HG02678 (cell line): ENCODE results near the gene OR5AC2.

Experiments used
- ATAC-seq: cut with Tn5 transposase; IDR thresholded peaks from one replicate; pipeline ENCODE4 v1.9.1; 2021; ENCODE audit warnings: mild to moderate bottlenecking, moderate library complexity; ENCODE audit not compliant: unreplicated experiment

Gene OR5AC2, protein sequence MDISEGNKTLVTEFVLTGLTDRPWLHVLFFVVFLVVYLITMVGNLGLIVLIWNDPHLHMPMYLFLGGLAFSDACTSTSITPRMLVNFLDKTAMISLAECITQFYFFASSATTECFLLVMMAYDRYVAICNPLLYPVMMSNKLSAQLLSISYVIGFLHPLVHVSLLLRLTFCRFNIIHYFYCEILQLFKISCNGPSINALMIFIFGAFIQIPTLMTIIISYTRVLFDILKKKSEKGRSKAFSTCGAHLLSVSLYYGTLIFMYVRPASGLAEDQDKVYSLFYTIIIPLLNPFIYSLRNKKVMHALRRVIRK

DNA sequence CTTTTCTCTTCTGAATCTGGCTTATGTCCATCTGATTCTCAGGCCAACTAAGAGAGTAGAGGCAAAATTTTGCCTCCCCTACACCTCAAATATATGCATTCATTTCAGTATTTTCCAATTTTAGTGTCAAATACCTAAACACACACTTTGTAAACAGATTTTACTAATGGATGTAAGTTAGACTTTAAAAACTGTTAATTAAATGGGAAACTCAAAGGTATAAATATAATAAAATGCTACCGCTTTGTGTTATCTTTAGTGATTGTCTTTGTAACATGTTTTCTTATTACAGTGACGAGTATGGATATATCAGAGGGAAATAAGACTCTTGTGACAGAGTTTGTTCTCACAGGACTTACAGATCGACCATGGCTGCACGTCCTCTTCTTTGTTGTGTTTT lies at the start of gene OR5AC2:
Gene OR5AC2 (plus strand): TSS at position 301 of the 400 bp plus-strand sequence. CDS start 0 bp downstream, at position 301.
- no peak for ATAC-seq

DNA sequence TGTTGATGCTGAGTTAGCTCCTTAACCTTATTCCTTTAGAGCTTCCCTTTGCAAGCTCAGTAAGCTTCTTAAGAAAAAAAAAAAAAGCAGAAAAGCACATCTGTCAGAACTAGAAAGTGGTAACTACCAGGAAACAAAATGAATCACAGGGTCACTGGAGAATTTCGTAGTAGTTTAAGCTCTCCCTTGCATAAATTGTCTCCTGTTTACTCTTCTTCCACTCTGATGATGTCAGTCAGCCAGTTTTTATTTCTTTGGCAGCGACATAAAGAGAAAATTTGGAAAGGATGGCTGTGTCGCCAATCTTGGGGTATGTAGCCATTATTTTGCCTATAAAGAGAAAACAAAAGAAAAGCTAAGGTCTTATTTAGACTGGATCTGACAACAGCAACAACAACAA lies 48.7 kb upstream of the OR5AC2 start:
- ATAC-seq, result no peak

DNA sequence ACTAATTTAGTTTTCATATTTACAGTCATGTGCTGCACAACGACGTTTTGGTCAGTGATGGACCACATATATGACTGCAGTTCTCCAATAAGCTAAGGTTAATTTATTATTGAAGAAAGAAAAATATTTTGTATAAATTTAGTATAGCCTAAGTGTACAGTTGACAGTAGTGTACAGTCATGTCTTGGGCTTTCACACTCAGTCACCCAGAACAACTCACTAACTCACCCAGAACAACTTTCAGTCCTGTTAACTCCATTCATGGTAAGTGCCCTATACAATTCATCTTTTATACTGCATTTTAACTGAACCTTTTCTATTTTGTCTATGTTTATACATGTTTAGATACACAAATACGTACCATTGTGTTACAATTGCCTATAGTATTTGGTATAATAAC lies 48.1 kb upstream of the OR5AC2 start:
- ATAC-seq, result peak; percentile 8

DNA sequence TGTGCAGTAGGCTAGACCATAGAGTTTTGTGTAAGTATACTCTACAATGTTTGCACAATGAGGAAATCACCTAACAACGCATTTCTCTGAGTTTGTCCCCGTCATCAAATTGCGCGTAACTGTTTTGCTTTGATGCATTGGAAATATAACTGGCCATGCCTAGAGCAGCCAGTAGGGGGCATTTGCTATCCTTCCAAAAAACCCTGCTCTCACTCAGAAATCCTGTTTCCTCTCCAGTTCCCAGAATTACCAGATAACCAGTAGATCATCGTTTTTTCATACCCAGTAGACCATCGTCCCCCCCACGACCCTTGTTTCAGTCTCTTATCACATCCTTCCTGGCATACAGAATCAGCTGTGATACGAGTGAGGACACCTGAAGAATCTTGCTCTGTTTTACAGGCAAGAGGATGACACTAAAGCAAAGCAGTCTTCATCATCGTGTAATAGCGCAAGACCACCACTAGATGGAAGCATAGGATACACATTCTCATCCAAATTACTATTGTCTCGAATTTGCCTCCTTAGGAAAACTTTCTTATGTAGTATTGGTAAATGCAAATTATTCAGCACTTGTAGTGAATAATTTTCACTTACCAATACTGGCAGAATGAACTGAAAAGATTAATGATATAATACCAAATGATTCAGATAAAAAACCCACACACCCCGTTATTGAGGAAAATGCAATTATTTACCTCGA lies 47.5 kb upstream of the OR5AC2 start:
- ATAC-seq, result peak; percentile 97

DNA sequence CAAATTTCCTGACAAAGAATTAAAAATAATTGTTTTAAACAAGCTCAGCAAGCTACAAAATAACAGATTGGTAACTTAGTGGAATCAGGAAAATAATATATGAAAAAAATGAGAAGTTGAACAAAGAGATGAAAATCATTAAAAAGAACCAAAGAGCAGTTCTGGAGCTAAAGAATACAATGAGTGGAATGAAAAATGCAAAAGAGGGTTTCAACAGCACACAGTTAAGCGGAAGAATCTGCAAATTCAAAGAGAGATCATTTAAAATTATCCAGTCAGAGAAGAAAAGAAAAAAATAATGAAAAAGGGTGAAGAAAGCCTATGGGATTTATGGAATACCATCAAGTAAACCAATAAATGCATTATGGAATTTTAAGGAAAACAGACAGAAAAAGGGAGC lies 45.6 kb upstream of the OR5AC2 start:
- no peak for ATAC-seq

DNA sequence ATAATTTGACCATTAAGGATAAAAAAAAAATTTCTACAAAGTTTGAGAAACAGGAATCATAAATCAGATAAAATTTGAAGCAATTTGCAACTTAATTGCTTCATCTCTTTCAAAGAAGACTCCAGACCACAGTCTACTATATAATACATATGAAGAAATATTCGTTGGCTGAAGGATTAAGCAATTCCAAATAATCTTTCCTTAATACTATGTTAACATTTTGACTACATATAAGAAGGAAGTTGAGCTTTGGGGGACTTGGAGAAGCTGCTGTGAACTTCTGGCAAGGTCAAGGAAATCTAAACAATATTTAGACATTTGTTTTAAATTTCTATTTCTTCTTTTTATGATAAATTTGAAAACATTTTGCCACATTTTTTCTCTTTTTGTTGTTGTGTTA lies 38.4 kb upstream of the OR5AC2 start:
- ATAC-seq, result no peak

DNA sequence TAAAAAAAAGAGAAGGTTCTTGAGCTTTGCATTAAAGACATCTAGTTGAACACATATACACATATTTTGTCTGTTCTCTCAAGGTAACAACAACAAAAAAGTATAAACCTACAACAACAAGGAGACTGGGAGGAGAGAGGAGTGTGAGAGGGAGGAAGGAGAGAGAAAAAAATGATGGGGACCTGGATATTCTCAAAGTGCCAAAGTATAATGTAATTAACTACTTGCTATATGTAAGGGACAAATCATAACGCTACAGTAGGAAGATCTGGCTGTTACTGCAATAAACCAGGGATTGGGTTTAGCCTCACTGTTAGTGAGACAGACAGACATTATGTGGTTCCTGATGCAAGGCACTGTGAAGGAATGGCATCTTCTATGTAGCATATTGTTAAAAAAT lies 37.7 kb upstream of the OR5AC2 start:
- ATAC-seq, result no peak

DNA sequence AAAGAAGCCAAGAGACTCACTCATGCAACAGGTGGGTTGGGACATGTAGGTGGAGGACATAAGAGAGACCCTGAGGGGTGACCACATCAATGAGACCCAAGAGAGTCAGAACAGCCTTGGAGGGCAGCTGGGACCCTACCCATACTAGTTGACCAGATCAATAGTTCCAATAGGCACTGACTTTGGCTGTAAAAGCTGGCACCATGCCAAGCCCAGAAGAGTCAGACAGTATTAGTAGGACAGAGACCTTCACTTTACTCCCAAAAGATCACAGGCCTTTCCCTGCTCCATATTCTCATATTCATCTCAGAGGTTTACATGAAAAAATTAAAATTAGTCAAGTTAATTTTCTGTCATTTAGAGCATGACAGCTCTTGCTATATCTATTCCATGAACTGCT lies 30.9 kb upstream of the OR5AC2 start:
- ATAC-seq, result no peak

DNA sequence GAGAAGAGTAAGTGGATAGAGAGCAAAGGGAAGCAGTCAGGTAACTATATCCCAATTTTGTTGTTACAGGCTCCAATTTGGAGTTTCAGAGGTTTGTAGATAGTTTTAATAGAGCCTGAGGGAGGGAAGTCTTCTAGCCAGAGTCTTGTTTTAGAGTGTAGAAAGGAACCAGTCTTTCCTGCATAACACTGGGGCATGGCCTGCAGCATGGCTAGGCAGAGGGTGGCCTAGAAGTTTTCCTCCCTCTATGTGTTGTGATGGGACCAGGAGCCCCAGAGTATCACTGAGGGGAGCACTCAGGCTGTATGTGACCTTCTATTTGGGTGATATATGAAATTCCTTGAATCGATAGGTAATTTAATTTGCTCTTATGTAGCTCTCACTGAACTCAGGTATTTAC lies 29.3 kb upstream of the OR5AC2 start:
- no peak for ATAC-seq

DNA sequence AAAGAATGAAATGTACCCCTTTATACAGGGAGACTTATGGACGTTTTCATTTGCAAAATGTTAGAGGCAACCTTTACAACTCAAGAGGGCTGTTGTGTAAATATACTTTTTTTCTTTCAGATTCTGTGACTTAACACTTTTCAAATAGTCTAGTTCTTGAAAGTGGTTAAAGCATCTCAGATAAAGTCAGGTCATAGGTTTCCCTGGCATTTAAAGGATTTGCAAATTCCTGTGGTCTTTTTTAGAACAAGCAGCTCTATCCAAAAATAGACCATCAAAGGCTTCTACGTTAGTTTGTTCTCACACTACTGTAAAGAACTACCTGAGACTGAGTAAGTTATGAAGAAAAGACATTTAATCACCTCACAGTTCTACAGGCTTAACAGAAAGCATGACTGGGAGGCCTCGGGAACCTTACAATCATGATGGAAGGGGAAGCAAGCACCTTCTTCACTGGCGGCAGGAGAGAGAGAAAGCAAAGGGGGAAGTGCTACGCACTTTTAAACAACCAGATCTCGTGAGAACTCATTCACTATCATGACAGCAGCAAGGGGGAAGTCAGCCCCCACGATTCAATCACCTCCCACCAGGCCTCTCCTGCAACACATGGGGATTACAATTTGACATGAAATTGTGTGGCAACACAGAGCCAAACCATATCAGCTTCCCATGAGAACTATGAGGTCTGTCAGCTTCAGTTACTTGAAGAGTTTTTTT lies 28.6 kb upstream of the OR5AC2 start:
- no peak for ATAC-seq

DNA sequence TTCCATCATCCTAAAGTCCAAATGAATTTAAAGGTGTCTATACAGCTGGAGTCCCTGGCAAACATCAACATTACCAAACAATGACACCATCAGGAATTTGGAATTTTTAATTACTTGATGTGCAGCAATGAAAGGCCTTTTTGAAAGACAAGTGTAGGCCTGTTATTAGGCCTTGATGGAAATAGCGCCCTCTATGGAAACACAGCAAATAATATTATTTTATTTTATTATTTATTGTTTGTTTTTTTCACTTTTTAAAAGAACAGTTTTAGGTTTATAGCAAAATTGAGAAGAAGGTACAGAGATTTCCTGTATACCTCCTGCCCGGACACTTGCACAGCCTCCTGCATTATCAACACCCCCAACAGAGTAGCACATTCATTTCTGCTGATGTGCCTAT lies 18.1 kb upstream of the OR5AC2 start:
- no peak for ATAC-seq

DNA sequence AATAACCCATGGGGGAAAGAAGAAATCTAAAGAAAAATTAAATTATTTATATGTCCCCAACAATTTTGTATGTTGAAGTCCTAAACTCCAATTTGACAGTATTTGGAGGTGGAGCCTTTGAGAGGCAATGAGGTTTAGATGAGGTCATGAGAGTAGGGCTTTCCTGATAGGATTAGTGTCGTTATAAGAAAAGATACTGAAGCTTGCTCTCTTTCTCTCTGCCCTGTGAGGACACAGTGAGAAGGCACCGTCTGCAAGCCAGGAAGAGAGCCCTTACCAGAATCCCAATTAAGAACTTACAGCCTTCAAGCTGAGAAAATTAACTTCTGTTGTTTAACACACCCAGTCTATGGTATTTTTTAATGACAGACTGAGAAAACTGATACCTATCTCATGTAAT lies 16.1 kb upstream of the OR5AC2 start:
- ATAC-seq, result no peak

DNA sequence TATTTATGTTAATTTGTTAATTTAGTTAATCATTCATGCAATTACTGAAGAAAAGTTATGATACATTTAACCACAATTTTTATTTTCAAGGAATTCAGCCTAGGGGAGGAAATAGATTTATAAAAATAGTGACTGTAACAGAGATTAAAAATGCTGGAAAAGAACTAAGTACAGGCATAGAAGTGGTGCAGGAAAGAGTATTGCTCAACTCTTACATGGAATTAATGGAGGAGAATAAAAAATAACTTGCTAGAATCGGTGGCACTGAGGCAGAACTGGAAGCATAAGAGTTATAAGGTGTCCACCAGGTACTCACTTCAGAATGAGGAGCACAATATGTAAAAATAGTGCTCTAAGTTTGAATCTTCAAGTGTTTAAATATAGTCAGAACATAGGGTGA lies 13.5 kb upstream of the OR5AC2 start:
- ATAC-seq, result no peak

DNA sequence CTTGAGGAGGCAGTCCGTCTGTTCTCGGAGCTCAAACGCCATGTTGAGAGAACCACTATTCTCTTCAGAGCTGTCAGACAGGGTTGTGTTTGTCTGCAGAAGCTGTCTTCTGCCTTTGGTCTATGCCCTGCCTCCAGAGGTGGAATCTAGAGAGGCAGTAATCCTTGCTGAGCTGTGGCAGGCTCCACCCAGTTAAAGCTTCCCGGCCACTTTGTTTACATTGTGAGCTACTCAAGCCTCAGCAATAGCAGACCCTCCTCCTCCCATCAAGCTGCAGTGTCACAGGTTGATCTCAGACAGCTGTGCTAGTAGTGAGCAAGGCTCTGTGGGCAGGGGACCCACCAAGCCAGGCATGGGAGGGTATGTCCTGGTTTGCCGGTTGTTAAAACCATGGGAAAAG lies 8.9 kb downstream of the OR5AC2 start:
- ATAC-seq, result no peak

DNA sequence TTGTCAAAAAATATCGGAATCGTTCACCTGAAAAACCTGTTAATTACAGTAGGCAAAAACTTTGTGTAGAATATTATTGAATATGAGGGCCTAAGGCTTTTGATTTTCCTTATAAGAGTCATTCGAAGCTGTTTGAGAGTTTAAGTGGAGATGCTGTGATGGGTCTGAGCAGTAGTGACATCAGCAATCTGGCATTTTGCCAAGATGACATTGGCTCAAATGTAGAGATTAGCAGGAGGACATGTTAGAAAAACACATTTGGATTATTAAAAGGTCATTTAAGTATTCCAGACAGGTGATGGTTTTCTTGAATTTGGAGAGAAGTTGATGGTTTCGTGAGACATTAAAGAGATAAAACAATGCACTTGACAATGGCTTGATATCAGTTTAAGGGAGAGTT lies 12.9 kb downstream of the OR5AC2 start:
- ATAC-seq, result no peak

DNA sequence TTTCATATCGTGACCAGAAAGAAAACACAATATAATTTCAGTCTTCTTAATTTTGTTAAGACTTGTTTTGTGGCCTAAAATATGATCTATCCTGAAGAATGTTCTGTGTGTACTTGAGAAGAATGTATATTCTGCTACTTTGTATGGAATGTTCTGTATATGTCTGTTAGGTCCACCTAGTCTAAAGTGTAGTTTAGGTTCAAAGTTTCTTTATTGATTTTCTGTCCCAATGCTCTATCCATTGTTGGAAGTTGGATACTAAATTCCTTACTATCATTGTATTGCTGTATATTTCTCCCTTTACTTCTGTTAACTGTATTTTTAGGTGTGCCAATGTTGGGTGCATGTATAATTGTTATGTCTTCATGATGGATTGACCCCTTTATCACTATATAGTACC lies 21.2 kb downstream of the OR5AC2 start:
- ATAC-seq, result no peak

DNA sequence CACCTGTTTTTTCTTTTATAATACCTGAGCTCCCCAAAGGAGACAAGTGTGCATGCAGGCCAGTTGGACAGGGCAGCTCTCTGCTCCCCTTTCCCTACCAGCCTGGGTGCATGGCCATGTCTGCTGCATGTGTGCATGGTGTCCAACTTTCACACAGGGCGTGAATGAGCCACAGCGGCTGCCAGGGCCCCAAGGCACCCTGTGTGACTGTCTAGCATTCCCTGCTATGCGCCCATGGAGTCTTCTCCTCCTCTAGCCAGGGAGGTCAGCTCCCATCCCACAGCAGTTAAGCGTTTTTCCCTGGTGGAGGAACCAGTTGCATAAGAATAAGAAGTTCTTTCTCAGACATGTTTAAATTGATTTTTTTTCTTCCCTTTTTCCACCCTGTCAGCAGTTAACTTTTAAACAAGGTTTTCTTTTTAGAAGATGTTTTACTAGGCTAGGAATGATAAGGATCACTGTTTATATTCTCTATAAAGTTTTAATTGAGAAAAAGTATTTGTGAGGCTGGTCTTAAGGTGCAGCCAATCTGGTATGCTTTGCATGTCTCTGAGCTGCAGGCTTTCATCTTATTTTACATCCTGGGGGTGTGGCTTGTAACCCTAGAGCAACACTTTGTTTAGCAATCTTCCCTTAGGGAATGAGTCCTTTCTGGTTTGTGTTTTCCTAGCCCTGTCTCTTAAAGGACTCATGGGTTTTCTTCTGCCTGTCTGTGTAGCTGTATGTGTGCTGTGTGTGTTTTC lies 23.0 kb downstream of the OR5AC2 start:
- no peak for ATAC-seq

DNA sequence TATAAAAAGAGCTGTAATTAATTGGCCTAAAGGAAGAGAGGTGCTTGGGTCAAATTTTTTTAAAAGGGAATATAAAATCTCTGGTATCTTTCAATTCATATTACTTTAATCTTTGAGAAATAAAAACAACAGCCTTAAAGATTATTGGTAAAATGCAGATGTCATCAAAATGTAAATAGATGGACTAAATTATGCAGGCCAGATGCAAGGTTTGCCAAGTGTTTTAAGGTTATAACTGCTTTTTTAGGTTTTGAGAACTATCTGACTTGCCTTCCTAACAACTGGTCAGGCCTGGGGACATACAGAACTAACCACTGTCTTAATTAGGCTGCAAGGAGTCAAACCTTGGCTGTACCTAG lies 23.6 kb downstream of the OR5AC2 start:
- no peak for ATAC-seq

DNA sequence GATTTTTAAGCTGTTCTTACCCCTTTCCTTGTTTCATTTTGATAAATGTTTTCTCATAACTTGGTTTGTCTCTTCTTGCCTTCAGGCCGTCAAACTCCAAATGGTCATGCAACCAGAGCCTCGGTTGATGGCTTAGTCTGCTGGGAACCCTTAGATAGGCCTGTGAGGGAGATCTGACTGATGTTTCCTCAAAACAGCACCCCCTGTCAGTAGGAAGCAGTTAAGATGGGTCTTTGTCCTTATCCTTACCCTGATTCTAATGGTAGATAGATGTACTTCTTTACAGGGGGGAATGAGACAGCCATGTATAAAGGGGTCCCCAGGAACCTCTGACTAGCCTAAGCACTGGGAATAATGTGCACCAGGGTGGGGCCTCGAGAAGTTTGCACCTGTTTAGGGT lies 27.3 kb downstream of the OR5AC2 start:
- ATAC-seq, result no peak

DNA sequence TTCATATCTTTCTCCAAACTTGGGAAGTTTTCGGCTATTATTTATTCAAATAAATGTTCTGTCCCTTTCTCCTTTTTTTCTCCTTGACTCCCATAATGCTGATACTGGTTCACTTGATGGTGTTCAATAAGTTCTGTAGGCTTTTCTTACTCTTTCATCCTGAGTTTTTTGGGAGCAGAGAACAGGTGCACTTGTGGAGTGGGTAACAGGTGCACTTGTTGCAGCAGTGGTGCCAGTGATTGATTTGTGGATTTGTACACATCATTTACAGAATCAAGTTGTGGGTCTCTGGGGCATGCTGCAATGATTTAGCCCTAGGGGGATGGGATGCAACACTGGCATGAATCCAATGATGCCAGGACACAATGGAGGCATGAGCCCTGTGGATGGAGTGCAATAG lies 28.7 kb downstream of the OR5AC2 start:
- no peak for ATAC-seq

DNA sequence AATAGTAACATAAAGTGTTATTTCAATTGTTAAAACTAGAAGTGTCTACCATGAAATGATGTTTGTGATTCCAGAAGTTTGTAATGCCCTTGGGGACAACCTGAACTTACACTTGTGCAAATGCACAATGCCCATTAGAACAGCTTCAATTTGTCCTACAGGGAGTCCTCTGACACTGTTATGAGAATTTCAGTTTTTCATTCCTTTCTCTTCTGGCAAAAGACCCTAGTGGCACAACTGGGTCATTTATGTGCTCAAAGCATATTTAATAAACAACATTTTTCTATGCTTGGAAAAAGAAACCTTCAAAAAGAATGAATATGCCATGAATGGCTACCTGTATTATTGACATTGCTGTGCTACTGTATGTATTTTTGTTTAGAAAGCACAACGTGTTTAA lies 43.4 kb downstream of the OR5AC2 start, which contains the start of gene OR5H1:
Gene OR5H1 (plus strand): TSS at position 301 of the 400 bp plus-strand sequence. CDS start 1,977 bp downstream, outside the sequence.
- ATAC-seq, result no peak
